ENCODE measurements around the gene TRIM66. TPM values are rescaled to one million over a fixed set of nuclear protein-coding genes. Genes with fewer than 3 reads are reported as not detected.

Gene TRIM66
- total RNA-seq, 1 donor from 2014 or later, result 14.6 TPM

DNA sequence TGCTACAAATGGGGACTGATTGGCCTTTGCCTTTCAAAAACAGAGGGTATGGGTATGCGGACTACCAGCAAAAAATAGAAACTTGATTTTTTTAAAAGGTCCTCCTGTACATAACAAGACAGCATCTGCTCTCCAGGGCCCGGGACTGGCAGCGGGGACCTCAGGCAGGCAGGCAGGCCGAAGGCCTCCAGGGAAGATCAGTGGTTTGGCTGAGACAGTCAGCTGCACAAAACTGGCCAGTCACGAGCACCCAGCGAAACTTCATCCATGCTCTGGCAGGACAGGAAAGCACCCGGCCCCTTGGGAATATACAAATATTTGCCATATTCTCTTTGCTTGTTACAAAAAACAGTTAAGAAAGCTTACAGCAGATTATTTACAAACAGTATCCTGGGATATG lies 11.1 kb upstream of the TRIM66 start:
- peaks cover 69% of the 10 kb centered on the region for H3K36me3 Mint-ChIP-seq (ENCODE audit: low read depth)
- no peak overlapping the region for H3K4me3 Mint-ChIP-seq (ENCODE audit: low read depth)
- intact Hi-C loops (cut with micrococcal nuclease), result no loop called here
- no peak for DNase-seq (ENCODE audit: low spot score)
- H3K27ac Mint-ChIP-seq, result no peak overlapping the region
- H3K9me3 Mint-ChIP-seq, result no peaks in the 10 kb centered on the region
- H3K27me3 Mint-ChIP-seq (ENCODE audit: low read depth), result no peaks in the 10 kb centered on the region
- H3K4me1 Mint-ChIP-seq (ENCODE audit: low read depth), result peaks cover 19% of the 10 kb centered on the region

DNA sequence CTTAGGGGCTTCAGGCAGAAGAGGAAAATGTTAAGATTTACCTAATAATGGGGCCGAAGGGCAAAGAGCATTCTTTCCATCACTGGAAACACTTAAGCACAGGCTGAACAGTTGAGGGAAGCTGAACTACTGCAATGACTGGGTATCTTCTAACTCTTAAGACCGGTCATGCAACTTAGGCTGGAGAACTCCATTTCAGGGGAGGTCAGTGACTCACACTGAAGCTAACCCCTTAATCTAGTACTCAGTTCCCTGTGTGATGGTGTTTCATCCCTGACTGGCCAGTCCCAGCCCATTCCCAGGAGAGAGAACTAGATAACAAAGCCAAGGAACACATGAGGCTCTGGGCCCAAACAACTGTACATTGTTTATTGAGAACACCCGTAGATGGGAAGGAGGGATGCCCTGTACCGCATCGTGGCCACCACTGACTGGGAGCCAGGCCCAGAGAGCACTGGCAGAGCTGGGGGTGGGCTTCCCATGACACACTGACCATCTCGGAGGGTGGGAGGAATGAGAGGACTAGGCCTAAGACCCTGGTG lies 10.6 kb upstream of the TRIM66 start:
- intact Hi-C loops (cut with micrococcal nuclease), result no loop called here
- no peak overlapping the region for H3K4me3 Mint-ChIP-seq (ENCODE audit: low read depth)

DNA sequence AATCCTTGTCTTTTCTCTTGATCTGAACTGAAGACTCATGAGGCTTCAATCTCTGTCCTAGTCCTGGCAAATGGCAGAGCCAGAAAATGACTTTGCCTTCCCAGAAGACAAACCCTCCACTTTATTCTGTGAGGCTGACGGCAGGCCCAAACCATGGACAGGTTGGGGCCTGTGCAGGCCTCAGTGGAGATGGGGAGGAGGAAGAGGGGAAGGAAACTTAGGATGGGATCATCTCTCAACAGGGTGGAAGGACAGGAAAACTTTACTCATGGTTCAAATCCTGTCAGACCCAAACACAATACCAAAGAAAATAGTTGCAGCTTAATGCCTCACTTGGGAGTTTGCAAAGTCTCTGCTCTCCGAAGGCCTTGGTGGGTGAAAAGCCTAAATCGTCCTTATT lies 10.0 kb upstream of the TRIM66 start:
- no peak overlapping the region for H3K4me3 Mint-ChIP-seq (ENCODE audit: low read depth)
- H3K27me3 Mint-ChIP-seq (ENCODE audit: low read depth), result no peaks in the 10 kb centered on the region

More for the DNA sequence above, 10.6 kb upstream of the TRIM66 start:
- Mint-ChIP-seq H3K4me1 (ENCODE audit: low read depth) (peaks cover 22% of the 10 kb centered on the region), H3K9me3 (no peaks in the 10 kb centered on the region), H3K36me3 (ENCODE audit: low read depth) (peaks cover 74% of the 10 kb centered on the region), H3K27ac (no peak overlapping the region), H3K27me3 (ENCODE audit: low read depth) (no peaks in the 10 kb centered on the region)
- no peak for DNase-seq (ENCODE audit: low spot score)

DNA sequence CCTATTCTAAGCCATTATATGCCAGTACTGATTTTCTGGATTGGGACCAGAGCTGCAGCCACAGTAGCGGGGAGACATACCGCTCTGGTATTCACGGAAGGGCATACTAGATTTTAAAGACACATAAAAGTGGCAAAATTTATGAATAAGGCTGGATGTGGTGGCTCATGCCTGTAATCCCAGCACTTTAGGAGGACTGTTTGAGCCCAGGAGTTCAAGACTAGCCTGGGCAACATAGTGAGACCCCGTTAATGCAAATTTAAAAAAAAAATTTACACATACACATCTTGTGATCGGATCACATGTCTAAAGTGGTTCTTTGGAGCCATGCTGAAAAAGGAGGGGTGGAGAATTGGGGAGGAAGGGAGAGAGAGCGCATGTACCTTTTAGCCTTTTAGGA lies 9.1 kb upstream of the TRIM66 start:
- Mint-ChIP-seq H3K27ac (no peak overlapping the region), H3K4me1 (ENCODE audit: low read depth) (peaks cover 29% of the 10 kb centered on the region), H3K4me3 (ENCODE audit: low read depth) (no peak overlapping the region), H3K36me3 (ENCODE audit: low read depth) (peaks cover 81% of the 10 kb centered on the region), H3K9me3 (no peaks in the 10 kb centered on the region), H3K27me3 (ENCODE audit: low read depth) (no peaks in the 10 kb centered on the region)
- DNase-seq (ENCODE audit: low spot score), result no peak
- intact Hi-C loops (cut with micrococcal nuclease), result no loop called here

More for the DNA sequence above, 10.0 kb upstream of the TRIM66 start:
- H3K27ac Mint-ChIP-seq, result peak overlapping the region; percentile 35
- intact Hi-C loops (cut with micrococcal nuclease), result no loop called here
- H3K9me3 Mint-ChIP-seq, result no peaks in the 10 kb centered on the region
- DNase-seq (ENCODE audit: low spot score), result no peak
- H3K4me1 Mint-ChIP-seq (ENCODE audit: low read depth), result peaks cover 26% of the 10 kb centered on the region
- peaks cover 78% of the 10 kb centered on the region for H3K36me3 Mint-ChIP-seq (ENCODE audit: low read depth)

DNA sequence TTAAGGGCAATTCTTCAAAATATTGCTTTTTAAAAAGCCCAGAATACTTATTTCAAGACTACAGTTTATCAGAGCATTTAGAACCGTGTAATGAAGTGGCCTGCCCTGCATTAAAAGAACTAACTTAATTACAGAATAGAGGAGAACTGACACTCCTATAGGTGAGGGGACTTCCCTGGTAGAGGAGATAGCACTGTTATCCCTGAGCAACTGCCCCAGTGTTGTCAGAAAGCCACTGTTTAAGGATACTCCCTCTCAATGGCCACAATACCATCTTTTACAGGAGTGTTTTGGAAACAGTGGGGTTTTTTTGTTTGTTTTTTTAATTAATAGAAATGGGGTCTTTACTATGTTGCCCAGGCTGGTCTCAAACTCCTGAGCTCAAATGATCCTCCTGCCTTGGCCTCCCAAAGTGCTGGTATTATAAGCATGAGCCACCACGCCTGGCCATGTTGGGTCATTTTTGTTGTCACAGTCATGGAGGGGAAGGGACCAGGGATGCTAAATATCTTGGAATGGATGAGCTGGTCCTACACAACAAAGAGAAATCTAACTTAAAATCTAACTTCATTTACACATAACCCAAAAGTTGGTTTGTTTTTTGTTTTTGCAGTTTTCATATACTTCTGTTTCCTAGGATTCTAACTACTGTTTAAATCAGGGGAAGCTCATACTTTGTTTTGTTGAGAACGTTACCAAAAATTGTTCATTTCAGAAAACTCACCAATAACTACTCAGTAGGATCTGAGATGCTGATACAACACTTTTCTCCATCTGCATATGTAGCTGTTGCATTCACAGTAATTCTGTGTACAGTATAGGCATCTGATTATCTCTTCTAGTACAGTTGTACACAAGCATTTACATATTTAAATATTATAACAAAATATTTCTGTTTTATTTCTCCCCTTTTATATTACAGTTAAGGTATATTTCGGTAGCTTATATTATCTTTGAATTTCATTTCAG lies 8.2 kb upstream of the TRIM66 start:
- intact Hi-C loops (cut with micrococcal nuclease), result loop anchor here (1.0 kb wide), 1 partner anchor 8 kb away; the partner anchor contains the start of genes RPL27A and TRIM66
- H3K27ac Mint-ChIP-seq, result no peak overlapping the region
- peaks cover 32% of the 10 kb centered on the region for H3K4me1 Mint-ChIP-seq (ENCODE audit: low read depth)
- DNase-seq (ENCODE audit: low spot score), result no peak
- no peaks in the 10 kb centered on the region for H3K9me3 Mint-ChIP-seq
- H3K4me3 Mint-ChIP-seq (ENCODE audit: low read depth), result peak overlapping the region; percentile 94
- peaks cover 86% of the 10 kb centered on the region for H3K36me3 Mint-ChIP-seq (ENCODE audit: low read depth)
- H3K27me3 Mint-ChIP-seq (ENCODE audit: low read depth), result no peaks in the 10 kb centered on the region

DNA sequence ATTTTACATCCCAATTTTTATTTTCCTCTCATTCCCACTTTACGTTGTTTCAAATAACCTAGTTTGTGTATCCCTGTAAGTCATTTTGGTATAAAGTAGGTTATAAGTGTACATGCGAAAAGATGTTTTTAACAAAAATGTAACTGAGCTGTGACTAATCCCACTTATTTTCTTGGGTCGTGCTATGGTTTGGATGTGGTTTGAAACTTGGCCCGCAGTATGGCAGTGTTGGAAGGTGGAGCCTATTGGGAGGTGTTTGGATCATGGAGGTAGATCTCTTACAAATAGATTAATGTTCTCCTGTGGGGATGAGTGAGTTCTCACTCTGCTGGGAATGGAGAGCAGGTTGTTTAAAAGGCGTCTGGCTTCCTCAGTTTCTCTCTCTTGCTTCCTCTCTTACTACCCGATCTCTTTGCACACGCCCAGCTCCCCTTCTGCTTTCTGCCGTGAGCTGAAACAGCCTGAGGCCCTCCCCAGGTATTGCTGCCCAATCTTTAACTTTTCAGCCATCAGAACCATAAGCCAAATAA lies 7.3 kb upstream of the TRIM66 start:
- Mint-ChIP-seq H3K27me3 (ENCODE audit: low read depth) (no peaks in the 10 kb centered on the region), H3K4me1 (ENCODE audit: low read depth) (peaks cover 41% of the 10 kb centered on the region)
- intact Hi-C loops (cut with micrococcal nuclease), result loop anchor here (1.0 to 10.0 kb wide), 6 partner anchors 7 to 885 kb away; partner anchors contain the start of genes AKIP1, EIF3F, RPL27A and TRIM66

DNA sequence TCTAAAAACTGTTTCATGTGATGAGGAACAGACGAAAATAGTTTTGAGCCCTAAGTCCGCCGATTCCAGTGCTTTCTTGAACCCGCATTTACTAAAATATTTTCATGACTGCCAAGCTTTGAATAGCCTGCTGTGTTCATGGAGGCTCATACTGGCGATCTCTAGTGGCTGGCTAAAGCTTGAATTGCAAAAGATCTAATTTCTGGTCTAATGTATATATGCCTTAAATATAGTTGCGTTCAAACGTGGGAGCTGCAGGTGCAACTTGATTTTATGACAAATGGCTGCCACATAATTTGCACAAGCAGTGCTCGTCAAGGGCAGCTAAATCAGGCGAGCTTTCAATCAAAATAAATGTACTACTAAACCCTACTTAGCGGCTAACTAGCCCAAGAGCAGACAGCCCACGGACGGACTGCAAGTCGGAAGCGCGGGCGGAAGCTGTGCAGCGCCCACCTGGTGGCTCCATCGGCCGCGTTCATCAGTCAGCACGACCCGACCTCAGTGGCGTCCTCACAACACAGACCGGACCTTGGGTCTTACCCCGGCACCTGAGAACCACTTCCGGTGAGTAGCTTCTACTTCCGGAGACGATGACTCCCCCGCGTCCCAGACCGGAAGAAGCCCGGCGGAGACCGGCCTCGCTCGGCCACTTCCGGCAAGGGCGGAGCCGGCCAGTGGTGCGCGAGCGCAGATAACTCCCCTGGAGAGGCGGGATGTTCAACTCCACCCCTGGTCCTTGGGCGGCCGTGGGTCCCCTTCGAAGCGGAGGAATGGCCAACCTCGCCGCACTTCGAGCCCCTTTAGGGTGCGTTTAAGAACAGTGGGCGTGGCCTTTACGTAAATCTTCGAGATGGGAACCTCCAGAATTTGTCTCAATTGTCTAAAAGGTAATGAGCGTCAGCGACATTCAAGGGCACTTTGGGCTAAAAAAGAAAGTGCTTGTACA lies 6.2 kb upstream of the TRIM66 start:
- H3K4me1 Mint-ChIP-seq (ENCODE audit: low read depth), result peaks cover 48% of the 10 kb centered on the region

More for the DNA sequence above, 7.3 kb upstream of the TRIM66 start:
- no peaks in the 10 kb centered on the region for H3K9me3 Mint-ChIP-seq
- peak overlapping the region; percentile 94 for H3K4me3 Mint-ChIP-seq (ENCODE audit: low read depth)
- DNase-seq (ENCODE audit: low spot score), result no peak
- peak overlapping the region; percentile 71 for H3K27ac Mint-ChIP-seq
- peaks cover 89% of the 10 kb centered on the region for H3K36me3 Mint-ChIP-seq (ENCODE audit: low read depth)

DNA sequence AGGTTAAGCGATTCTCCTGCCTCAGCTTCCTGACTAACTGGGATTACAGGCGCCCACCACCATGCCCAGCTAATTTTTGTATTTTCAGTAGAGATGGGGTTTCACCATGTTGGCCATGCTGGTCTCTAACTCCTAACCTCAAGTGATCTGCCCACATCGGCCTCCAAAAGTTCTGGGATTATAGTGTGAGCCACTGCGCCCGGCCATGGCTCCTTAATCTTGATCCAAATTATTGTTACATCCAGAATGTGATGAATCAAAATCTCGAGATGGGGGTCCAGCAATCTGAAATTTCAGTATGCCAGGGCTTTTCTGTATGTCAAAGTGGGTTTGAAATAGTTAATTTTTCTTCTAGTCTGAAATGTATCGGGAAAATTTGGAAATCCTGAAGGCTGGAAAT lies 3.9 kb upstream of the TRIM66 start:
- no peaks in the 10 kb centered on the region for H3K9me3 Mint-ChIP-seq
- no peak overlapping the region for H3K4me3 Mint-ChIP-seq (ENCODE audit: low read depth)
- no peak for DNase-seq (ENCODE audit: low spot score)
- H3K27ac Mint-ChIP-seq, result peak overlapping the region; percentile 22
- intact Hi-C loops (cut with micrococcal nuclease), result loop anchor here (5.0 to 10.0 kb wide), 4 partner anchors 126 to 888 kb away; partner anchors contain the start of genes EIF3F and WEE1
- peaks cover 55% of the 10 kb centered on the region for H3K4me1 Mint-ChIP-seq (ENCODE audit: low read depth)
- H3K27me3 Mint-ChIP-seq (ENCODE audit: low read depth), result no peaks in the 10 kb centered on the region
- H3K36me3 Mint-ChIP-seq (ENCODE audit: low read depth), result peaks cover 90% of the 10 kb centered on the region

More for the DNA sequence above, 6.2 kb upstream of the TRIM66 start:
- peak; percentile 80 for DNase-seq (ENCODE audit: low spot score)
- H3K27ac Mint-ChIP-seq, result peak overlapping the region; percentile 96
- H3K27me3 Mint-ChIP-seq (ENCODE audit: low read depth), result no peaks in the 10 kb centered on the region
- H3K9me3 Mint-ChIP-seq, result no peaks in the 10 kb centered on the region
- peak overlapping the region; percentile 94 for H3K4me3 Mint-ChIP-seq (ENCODE audit: low read depth)
- intact Hi-C loops (cut with micrococcal nuclease), result loop anchor here (1.0 to 10.0 kb wide), 5 partner anchors 124 to 886 kb away; partner anchors contain the start of genes AKIP1, EIF3F and WEE1
- peaks cover 92% of the 10 kb centered on the region for H3K36me3 Mint-ChIP-seq (ENCODE audit: low read depth)

DNA sequence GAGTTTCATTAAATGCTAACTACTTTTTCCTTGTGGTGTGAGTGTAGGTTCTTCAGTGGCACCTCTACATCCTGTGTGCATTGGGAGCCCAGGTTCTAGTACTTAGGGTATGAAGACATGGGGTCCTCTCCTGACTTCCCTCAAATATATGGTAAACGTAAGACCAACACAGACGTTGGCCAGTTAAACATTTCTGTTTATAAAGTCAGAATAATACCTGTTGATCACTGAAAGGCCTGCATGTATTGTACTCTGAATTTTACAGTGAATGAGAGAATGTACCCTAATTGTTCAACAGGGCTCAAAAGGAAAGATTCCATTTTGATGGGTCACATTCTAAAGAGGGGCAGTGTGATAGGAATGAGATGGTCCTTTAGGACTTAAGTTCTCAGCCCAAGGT lies 3.4 kb upstream of the TRIM66 start:
- H3K4me3 Mint-ChIP-seq (ENCODE audit: low read depth), result peak overlapping the region; percentile 96
- intact Hi-C loops (cut with micrococcal nuclease), result loop anchor here (5.0 to 10.0 kb wide), 4 partner anchors 126 to 889 kb away; partner anchors contain the start of genes EIF3F and WEE1
- no peak for DNase-seq (ENCODE audit: low spot score)
- H3K36me3 Mint-ChIP-seq (ENCODE audit: low read depth), result peaks cover 87% of the 10 kb centered on the region
- peaks cover 54% of the 10 kb centered on the region for H3K4me1 Mint-ChIP-seq (ENCODE audit: low read depth)
- peak overlapping the region; percentile 92 for H3K27ac Mint-ChIP-seq
- no peaks in the 10 kb centered on the region for H3K9me3 Mint-ChIP-seq
- H3K27me3 Mint-ChIP-seq (ENCODE audit: low read depth), result no peaks in the 10 kb centered on the region

DNA sequence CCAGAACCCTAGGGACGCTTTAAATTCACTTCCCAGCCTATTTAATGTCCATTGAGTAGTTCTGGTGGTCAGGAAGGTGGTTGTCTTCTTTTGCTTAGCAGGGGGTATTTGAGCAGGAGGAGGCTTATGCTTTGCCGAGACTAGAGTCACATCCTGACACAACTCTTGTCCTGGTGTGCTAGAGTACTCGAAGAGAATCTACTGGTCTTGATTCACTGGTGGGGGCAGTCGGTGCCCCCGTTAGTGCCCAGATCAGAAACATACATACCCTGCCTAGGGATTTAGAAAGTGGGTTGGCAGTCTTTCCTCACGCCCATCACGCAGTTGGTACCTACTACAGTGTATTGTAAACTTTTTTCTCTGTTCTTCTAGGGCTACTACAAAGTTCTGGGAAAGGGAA lies 2.8 kb upstream of the TRIM66 start:
- peak overlapping the region; percentile 96 for H3K4me3 Mint-ChIP-seq (ENCODE audit: low read depth)
- intact Hi-C loops (cut with micrococcal nuclease), result loop anchor here (5.0 to 10.0 kb wide), 4 partner anchors 127 to 889 kb away; partner anchors contain the start of genes EIF3F and WEE1
- peaks cover 87% of the 10 kb centered on the region for H3K36me3 Mint-ChIP-seq (ENCODE audit: low read depth)
- no peaks in the 10 kb centered on the region for H3K27me3 Mint-ChIP-seq (ENCODE audit: low read depth)
- DNase-seq (ENCODE audit: low spot score), result no peak
- peak overlapping the region; percentile 92 for H3K27ac Mint-ChIP-seq
- peaks cover 57% of the 10 kb centered on the region for H3K4me1 Mint-ChIP-seq (ENCODE audit: low read depth)
- H3K9me3 Mint-ChIP-seq, result no peaks in the 10 kb centered on the region

DNA sequence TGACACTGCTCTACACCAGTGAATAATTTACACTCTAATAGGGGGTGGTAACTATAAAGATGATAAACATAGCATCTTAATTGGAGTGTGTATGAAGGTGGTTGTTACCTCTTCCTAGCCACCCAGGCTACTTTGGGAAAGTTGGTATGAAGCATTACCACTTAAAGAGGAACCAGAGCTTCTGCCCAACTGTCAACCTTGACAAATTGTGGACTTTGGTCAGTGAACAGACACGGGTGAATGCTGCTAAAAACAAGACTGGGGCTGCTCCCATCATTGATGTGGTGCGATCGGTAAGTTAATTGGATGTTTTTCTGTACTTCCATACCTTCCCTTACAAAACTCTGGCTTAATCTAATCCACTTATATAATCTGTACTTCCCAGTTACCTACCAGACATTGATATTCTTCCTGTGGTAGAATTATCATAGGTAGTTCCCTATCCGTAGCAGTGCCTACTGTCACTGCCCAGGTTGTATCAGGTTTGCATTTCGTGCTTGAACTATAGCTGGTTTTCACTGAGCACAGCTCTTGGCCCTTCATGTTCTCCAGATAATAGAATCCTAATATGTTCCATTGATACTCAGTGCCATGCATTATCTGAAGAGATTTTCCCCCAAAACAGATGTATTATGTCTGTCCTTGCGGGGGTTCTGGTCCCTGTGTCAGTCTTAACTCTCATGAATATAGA lies 2.3 kb upstream of the TRIM66 start:
- intact Hi-C loops (cut with micrococcal nuclease), result loop anchor here (5.0 to 10.0 kb wide), 4 partner anchors 128 to 890 kb away; partner anchors contain the start of genes EIF3F and WEE1

More for the DNA sequence above, 2.3 kb upstream of the TRIM66 start:
- peak overlapping the region; percentile 92 for H3K27ac Mint-ChIP-seq
- H3K27me3 Mint-ChIP-seq (ENCODE audit: low read depth), result no peaks in the 10 kb centered on the region
- H3K4me3 Mint-ChIP-seq (ENCODE audit: low read depth), result peak overlapping the region; percentile 96
- H3K4me1 Mint-ChIP-seq (ENCODE audit: low read depth), result peaks cover 51% of the 10 kb centered on the region
- peaks cover 87% of the 10 kb centered on the region for H3K36me3 Mint-ChIP-seq (ENCODE audit: low read depth)
- DNase-seq (ENCODE audit: low spot score), result no peak
- H3K9me3 Mint-ChIP-seq, result no peaks in the 10 kb centered on the region
